SK-N-SH treated with all-trans-retinoic acid at 6 μM for 48 hours (cell line): Measurements from ENCODE around the gene PSMB11.

ENCODE experiments used
- ATAC-seq: fragments of 200-7000 bp; cut with Tn5 transposase; 3 replicates; pipeline ENCODE4 v1.9.1; 2020; ENCODE audit warnings: mild to moderate bottlenecking, moderate library complexity
- CSRNP3 ChIP-seq: fragments of 250-450 bp; sonication (Bioruptor Pico); IDR thresholded peaks from 2 replicates; pipeline ENCODE4 v1.5.1; 2021; ENCODE audit warnings: mild to moderate bottlenecking, moderate library complexity
- ESRRG ChIP-seq: fragments of 250-450 bp; sonication (Bioruptor Pico); IDR thresholded peaks from 2 replicates; pipeline ENCODE4 v1.6.1; 2021; ENCODE audit warnings: mild to moderate bottlenecking
- ISL1 ChIP-seq: fragments of 250-450 bp; sonication (Bioruptor Pico); IDR thresholded peaks from 2 replicates; pipeline ENCODE4 v2.1.2; 2022; ENCODE audit warnings: mild to moderate bottlenecking, moderate library complexity
- TCF4 ChIP-seq: fragments of 250-450 bp; sonication (Bioruptor Pico); IDR thresholded peaks from 2 replicates; pipeline ENCODE4 v1.8.0; 2021; ENCODE audit warnings: mild to moderate bottlenecking, moderate library complexity, borderline replicate concordance
- ZC3H10 ChIP-seq: fragments of 250-450 bp; sonication (Bioruptor Pico); IDR thresholded peaks from 2 replicates; pipeline ENCODE4 v1.5.1; 2021; ENCODE audit warnings: mild to moderate bottlenecking, moderate library complexity
- ZFP3 ChIP-seq: fragments of 250-450 bp; sonication (Bioruptor Pico); IDR thresholded peaks from 2 replicates; pipeline ENCODE4 v1.5.0; 2020; ENCODE audit warnings: mild to moderate bottlenecking, moderate library complexity
- ZNF565 ChIP-seq: fragments of 450-650 bp; formaldehyde crosslinking; conservative IDR thresholded peaks from 2 replicates; pipeline ENCODE4 v1.5.0; 2020; ENCODE audit warnings: low read depth, mild to moderate bottlenecking, moderate library complexity
- ZNF70 ChIP-seq: fragments of 450-650 bp; formaldehyde crosslinking; IDR thresholded peaks from 2 replicates; pipeline ENCODE4 v1.5.0; 2020; ENCODE audit warnings: mild to moderate bottlenecking, moderate library complexity
- ZNF8 ChIP-seq: fragments of 450-650 bp; formaldehyde crosslinking; IDR thresholded peaks from 2 replicates; pipeline ENCODE4 v1.5.0; 2020; ENCODE audit warnings: mild to moderate bottlenecking, moderate library complexity

Gene PSMB11

GRCh38 chr14:23093526-23093925 lies 51.5 kb downstream of the PSMB11 start:
- no peak for ATAC-seq
- TF ChIP-seq CSRNP3 (CRISPR knock-in tag) (no peak), ESRRG (CRISPR knock-in tag) (no peak), ZNF565 (CRISPR knock-in tag) (no peak), ZC3H10 (CRISPR knock-in tag) (no peak), ZNF70 (no peak), ISL1 (CRISPR knock-in tag) (no peak), ZFP3 (CRISPR knock-in tag) (no peak), ZNF8 (no peak), TCF4 (CRISPR knock-in tag) (no peak)
